ENCODE measurements around the gene TMEM38B. TPM values are rescaled to one million over a fixed set of nuclear protein-coding genes. Genes with fewer than 3 reads are reported as not detected.

TMEM38B gene
- total RNA-seq, result 12.6 TPM

- DNase-seq (ENCODE audit: low spot score), result peak; percentile 75
Measured at GRCh38 chr9:105694190-105694847, at the start of gene TMEM38B. TSS of gene TMEM38B (plus strand) at chr9:105694541. CDS start at chr9:105694661, 120 bp downstream.

- DNase-seq (ENCODE audit: low spot score), result no peak
Measured at GRCh38 chr9:105646879-105647594, 47.3 kb upstream of the TMEM38B start.

GRCh38 chr9:105647595-105648349 lies 46.6 kb upstream of the TMEM38B start:
- DNase-seq (ENCODE audit: low spot score), result no peak

- DNase-seq (ENCODE audit: low spot score), result no peak
Measured at GRCh38 chr9:105651806-105652205, 42.5 kb upstream of the TMEM38B start.

GRCh38 chr9:105656131-105656921 lies 38.0 kb upstream of the TMEM38B start:
- DNase-seq (ENCODE audit: low spot score), result no peak

- no peak for DNase-seq (ENCODE audit: low spot score)
Measured at GRCh38 chr9:105658351-105658750, 36.0 kb upstream of the TMEM38B start.

GRCh38 chr9:105661011-105661410 lies 33.3 kb upstream of the TMEM38B start:
- no peak for DNase-seq (ENCODE audit: low spot score)

- DNase-seq (ENCODE audit: low spot score), result no peak
Measured at GRCh38 chr9:105662184-105663104, 31.9 kb upstream of the TMEM38B start, which contains the start of gene TAL2. TSS of gene TAL2 (plus strand) at chr9:105662457. CDS start at chr9:105662497, 40 bp downstream.

GRCh38 chr9:105663914-105664313 lies 30.4 kb upstream of the TMEM38B start:
- no peak for DNase-seq (ENCODE audit: low spot score)

GRCh38 chr9:105667867-105668266 lies 26.5 kb upstream of the TMEM38B start:
- DNase-seq (ENCODE audit: low spot score), result no peak

GRCh38 chr9:105670315-105670714 lies 24.0 kb upstream of the TMEM38B start:
- DNase-seq (ENCODE audit: low spot score), result no peak

GRCh38 chr9:105670775-105671174 lies 23.6 kb upstream of the TMEM38B start:
- DNase-seq (ENCODE audit: low spot score), result no peak

GRCh38 chr9:105672711-105673234 lies 21.6 kb upstream of the TMEM38B start:
- no peak for DNase-seq (ENCODE audit: low spot score)

GRCh38 chr9:105673850-105674387 lies 20.4 kb upstream of the TMEM38B start:
- no peak for DNase-seq (ENCODE audit: low spot score)

GRCh38 chr9:105676351-105676923 lies 17.9 kb upstream of the TMEM38B start:
- DNase-seq (ENCODE audit: low spot score), result no peak

- no peak for DNase-seq (ENCODE audit: low spot score)
Measured at GRCh38 chr9:105678163-105678562, 16.2 kb upstream of the TMEM38B start.

- DNase-seq (ENCODE audit: low spot score), result no peak
Measured at GRCh38 chr9:105678781-105679180, 15.6 kb upstream of the TMEM38B start.

GRCh38 chr9:105679257-105680022 lies 14.9 kb upstream of the TMEM38B start:
- DNase-seq (ENCODE audit: low spot score), result peak; percentile 19

- DNase-seq (ENCODE audit: low spot score), result no peak
Measured at GRCh38 chr9:105681313-105681712, 13.0 kb upstream of the TMEM38B start.
